Measurements from ENCODE around the gene PRKN. TPM values are rescaled to one million over a fixed set of nuclear protein-coding genes. Genes with fewer than 3 reads are reported as not detected.

PRKN gene
- total RNA-seq, 1 donor from 2014 or later: 2.8 TPM

DNA sequence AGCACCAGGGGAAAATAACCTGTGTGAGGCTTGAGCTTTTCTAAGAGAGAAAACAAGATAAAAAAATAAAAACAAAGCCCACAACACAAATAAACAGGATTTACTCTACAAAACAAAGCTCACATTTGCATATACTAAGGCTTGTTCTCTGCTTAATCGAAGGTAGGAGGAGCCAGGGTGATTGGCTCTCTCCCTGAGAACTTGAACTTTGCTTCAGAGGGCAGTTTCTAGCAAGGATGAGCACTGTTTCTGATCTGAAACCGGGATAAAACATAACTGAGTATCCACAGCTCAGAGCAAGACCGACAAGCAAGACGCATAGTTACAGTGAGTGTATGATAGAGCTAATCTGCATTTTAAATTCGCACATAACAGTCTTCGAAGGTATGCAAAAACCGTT is 200.6 kb downstream of the PRKN start:
- no peak overlapping the region for H2AFZ ChIP-seq (replicated peaks)
- no peak overlapping the region for H3K9ac ChIP-seq
- no peak for DNase-seq (ENCODE audit: low spot score)
- H3K4me3 ChIP-seq: no peak overlapping the region
- no peaks in the 10 kb centered on the region for H3K36me3 ChIP-seq
- H3K4me1 ChIP-seq: no peaks in the 10 kb centered on the region
- no peaks in the 10 kb centered on the region for H3K27me3 ChIP-seq
- H3K27me3 Mint-ChIP-seq (ENCODE audit: insufficient read depth, low read depth): no peaks in the 10 kb centered on the region
- TF ChIP-seq EZH2 (IDR thresholded peaks at IDR 0.05): no peak
- TF ChIP-seq, protein P1, sequence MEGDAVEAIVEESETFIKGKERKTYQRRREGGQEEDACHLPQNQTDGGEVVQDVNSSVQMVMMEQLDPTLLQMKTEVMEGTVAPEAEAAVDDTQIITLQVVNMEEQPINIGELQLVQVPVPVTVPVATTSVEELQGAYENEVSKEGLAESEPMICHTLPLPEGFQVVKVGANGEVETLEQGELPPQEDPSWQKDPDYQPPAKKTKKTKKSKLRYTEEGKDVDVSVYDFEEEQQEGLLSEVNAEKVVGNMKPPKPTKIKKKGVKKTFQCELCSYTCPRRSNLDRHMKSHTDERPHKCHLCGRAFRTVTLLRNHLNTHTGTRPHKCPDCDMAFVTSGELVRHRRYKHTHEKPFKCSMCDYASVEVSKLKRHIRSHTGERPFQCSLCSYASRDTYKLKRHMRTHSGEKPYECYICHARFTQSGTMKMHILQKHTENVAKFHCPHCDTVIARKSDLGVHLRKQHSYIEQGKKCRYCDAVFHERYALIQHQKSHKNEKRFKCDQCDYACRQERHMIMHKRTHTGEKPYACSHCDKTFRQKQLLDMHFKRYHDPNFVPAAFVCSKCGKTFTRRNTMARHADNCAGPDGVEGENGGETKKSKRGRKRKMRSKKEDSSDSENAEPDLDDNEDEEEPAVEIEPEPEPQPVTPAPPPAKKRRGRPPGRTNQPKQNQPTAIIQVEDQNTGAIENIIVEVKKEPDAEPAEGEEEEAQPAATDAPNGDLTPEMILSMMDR (IDR thresholded peaks at IDR 0.05): no peak
- TF ChIP-seq EZH2phosphoT487 (IDR thresholded peaks at IDR 0.05): no peak
- no peak overlapping the region for H3K4me2 ChIP-seq
- H4K20me1 ChIP-seq (ENCODE audit: low read depth): no peaks in the 10 kb centered on the region
- no peaks in the 10 kb centered on the region for H3F3A ChIP-seq (ENCODE audit: low read depth)
- H3K4me1 Mint-ChIP-seq: no peaks in the 10 kb centered on the region
- no peak overlapping the region for H3K27ac ChIP-seq
- peaks cover under 1% of the 10 kb centered on the region for H3K36me3 Mint-ChIP-seq
- H3K9me3 Mint-ChIP-seq: no peaks in the 10 kb centered on the region
- no peak overlapping the region for H3K4me3 Mint-ChIP-seq
- H3K9me3 ChIP-seq (ENCODE audit: low read depth): no peaks in the 10 kb centered on the region
- no peak overlapping the region for H3K27ac Mint-ChIP-seq
- H3K79me2 ChIP-seq (ENCODE audit: low read depth): no peaks in the 10 kb centered on the region

DNA sequence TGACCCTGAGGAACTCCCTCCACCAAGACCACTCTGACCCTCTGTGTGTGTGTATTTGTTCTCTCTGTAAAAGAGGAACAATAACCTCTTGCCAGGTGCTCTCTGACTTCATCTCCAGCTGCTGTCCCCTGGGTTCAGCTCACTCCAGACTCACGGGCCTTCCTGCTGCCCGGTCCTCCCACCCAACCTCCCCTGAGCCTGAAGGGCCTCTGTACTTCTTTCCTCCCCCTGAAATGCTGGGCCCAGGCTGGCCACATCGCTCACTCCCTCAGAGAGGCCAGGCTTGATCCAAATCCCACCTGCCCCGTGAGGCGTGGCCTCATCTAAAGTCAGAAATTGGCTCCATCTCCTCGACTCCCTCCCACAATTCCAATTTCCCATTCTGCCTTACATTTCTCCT is 202.4 kb downstream of the PRKN start:
- DNase-seq (ENCODE audit: low spot score): no peak
- H3K27me3 ChIP-seq: no peaks in the 10 kb centered on the region
- no peaks in the 10 kb centered on the region for H3F3A ChIP-seq (ENCODE audit: low read depth)
- H3K36me3 Mint-ChIP-seq: no peaks in the 10 kb centered on the region
- H3K4me3 Mint-ChIP-seq: no peak overlapping the region
- H3K4me3 ChIP-seq: no peak overlapping the region
- no peaks in the 10 kb centered on the region for H3K9me3 Mint-ChIP-seq
- H3K4me1 ChIP-seq: no peaks in the 10 kb centered on the region
- no peaks in the 10 kb centered on the region for H3K36me3 ChIP-seq
- H4K20me1 ChIP-seq (ENCODE audit: low read depth): no peaks in the 10 kb centered on the region
- H2AFZ ChIP-seq (replicated peaks): no peak overlapping the region
- H3K27ac ChIP-seq: no peak overlapping the region
- H3K4me1 Mint-ChIP-seq: peaks cover 3% of the 10 kb centered on the region
- H3K9me3 ChIP-seq (ENCODE audit: low read depth): no peaks in the 10 kb centered on the region
- no peak overlapping the region for H3K4me2 ChIP-seq
- H3K27me3 Mint-ChIP-seq (ENCODE audit: insufficient read depth, low read depth): no peaks in the 10 kb centered on the region
- TF ChIP-seq EZH2 (IDR thresholded peaks at IDR 0.05) (no peak), EZH2phosphoT487 (IDR thresholded peaks at IDR 0.05) (no peak)
- H3K79me2 ChIP-seq (ENCODE audit: low read depth): no peaks in the 10 kb centered on the region
- no peak overlapping the region for H3K9ac ChIP-seq
- H3K27ac Mint-ChIP-seq: no peak overlapping the region

DNA sequence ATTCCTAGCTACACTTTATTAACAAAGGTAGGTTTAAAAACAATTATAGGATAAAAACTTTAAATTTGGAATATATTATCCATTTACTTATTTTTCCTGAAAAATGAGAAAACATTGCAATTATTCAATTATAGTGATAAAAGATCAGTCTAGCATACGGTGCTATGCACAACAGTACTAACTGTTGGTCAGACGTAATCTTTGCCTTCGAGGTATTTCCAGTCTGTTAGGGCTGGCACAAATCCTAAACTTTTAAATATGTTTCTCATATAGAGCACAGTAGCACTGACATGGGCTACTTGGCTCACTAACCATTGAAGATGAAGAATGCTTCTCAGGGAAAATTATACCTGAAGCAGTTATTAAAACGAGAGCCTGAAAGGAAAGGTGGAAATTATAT is 214.8 kb downstream of the PRKN start:
- Histone ChIP-seq H4K20me1 (ENCODE audit: low read depth) (no peaks in the 10 kb centered on the region), H2AFZ (replicated peaks) (no peak overlapping the region), H3K27me3 (no peaks in the 10 kb centered on the region), H3F3A (ENCODE audit: low read depth) (no peaks in the 10 kb centered on the region), H3K27ac (no peak overlapping the region), H3K9ac (no peak overlapping the region), H3K36me3 (no peaks in the 10 kb centered on the region), H3K79me2 (ENCODE audit: low read depth) (no peaks in the 10 kb centered on the region), H3K4me3 (no peak overlapping the region), H3K4me1 (peaks cover 24% of the 10 kb centered on the region), H3K4me2 (no peak overlapping the region), H3K9me3 (ENCODE audit: low read depth) (no peaks in the 10 kb centered on the region)
- Mint-ChIP-seq H3K36me3 (no peaks in the 10 kb centered on the region), H3K9me3 (no peaks in the 10 kb centered on the region), H3K27me3 (ENCODE audit: insufficient read depth, low read depth) (no peaks in the 10 kb centered on the region), H3K4me3 (no peak overlapping the region), H3K27ac (no peak overlapping the region), H3K4me1 (peaks cover 17% of the 10 kb centered on the region)
- no peak for DNase-seq (ENCODE audit: low spot score)
- TF ChIP-seq, protein P1 (IDR thresholded peaks at IDR 0.05): no peak
- TF ChIP-seq EZH2 (IDR thresholded peaks at IDR 0.05) (no peak), EZH2phosphoT487 (IDR thresholded peaks at IDR 0.05) (no peak)

DNA sequence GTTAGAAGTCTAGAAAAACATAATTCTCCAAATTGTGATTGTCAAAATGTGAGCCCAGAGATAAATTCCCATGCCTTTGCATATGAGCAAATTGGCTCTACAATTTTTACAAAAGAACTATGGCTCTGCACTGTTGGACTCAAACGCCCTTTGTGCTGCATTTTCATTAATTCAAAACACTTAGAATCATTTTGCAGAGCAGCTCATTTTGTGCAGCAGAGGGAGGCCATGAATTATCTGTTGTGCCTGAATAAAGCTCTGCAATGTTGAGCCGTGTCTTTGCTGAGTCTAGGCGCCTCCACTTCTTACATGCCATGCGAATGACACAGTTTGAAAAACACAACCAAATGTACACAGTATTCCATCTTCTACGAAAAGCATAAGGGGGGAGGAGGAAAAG is 230.2 kb downstream of the PRKN start:
- H3K27ac ChIP-seq: no peak overlapping the region
- H3K27me3 ChIP-seq: no peaks in the 10 kb centered on the region
- H3K9me3 Mint-ChIP-seq: no peaks in the 10 kb centered on the region
- H3K4me3 ChIP-seq: no peak overlapping the region
- no peak overlapping the region for H3K9ac ChIP-seq
- H4K20me1 ChIP-seq (ENCODE audit: low read depth): no peaks in the 10 kb centered on the region
- peaks cover 3% of the 10 kb centered on the region for H3K27me3 Mint-ChIP-seq (ENCODE audit: insufficient read depth, low read depth)
- no peak overlapping the region for H2AFZ ChIP-seq (replicated peaks)
- no peaks in the 10 kb centered on the region for H3K9me3 ChIP-seq (ENCODE audit: low read depth)
- no peaks in the 10 kb centered on the region for H3K79me2 ChIP-seq (ENCODE audit: low read depth)
- H3K4me2 ChIP-seq: no peak overlapping the region
- H3K4me1 Mint-ChIP-seq: peaks cover 5% of the 10 kb centered on the region
- no peaks in the 10 kb centered on the region for H3K4me1 ChIP-seq
- no peaks in the 10 kb centered on the region for H3K36me3 ChIP-seq
- H3K36me3 Mint-ChIP-seq: no peaks in the 10 kb centered on the region
- TF ChIP-seq EZH2 (IDR thresholded peaks at IDR 0.05) (no peak), EZH2phosphoT487 (IDR thresholded peaks at IDR 0.05) (no peak)
- TF ChIP-seq, protein P1 (IDR thresholded peaks at IDR 0.05): no peak
- no peaks in the 10 kb centered on the region for H3F3A ChIP-seq (ENCODE audit: low read depth)
- H3K4me3 Mint-ChIP-seq: no peak overlapping the region
- no peak for DNase-seq (ENCODE audit: low spot score)
- no peak overlapping the region for H3K27ac Mint-ChIP-seq

All from neural progenitor cell (in vitro differentiated cells).